C4-2B (cell line): Measurements from ENCODE around the gene SLC25A47.

Source experiments
- CTCF ChIP-seq: fragments of 450-650 bp; conservative IDR thresholded peaks from 2 replicates; pipeline ENCODE4 v1.5.1; 2017; ENCODE audit warnings: mild to moderate bottlenecking
- ZFX ChIP-seq: fragments of 450-650 bp; IDR thresholded peaks from 2 replicates; pipeline ENCODE4 v1.6.1; 2017

- no peak for TF ChIP-seq CTCF
- no peak for TF ChIP-seq ZFX
These were observed 36.5 kb upstream of the SLC25A47 start for GRCh38 chr14:100286484-100287191.
